ENCODE measurements around the gene HIP1.
"Not testable (repeated sequence)": the region's sequence is repeated elsewhere in the genome, so short reads cannot be mapped to it uniquely, and the experiment has no call there.

HIP1 gene

GRCh38 chr7:75738604-75738974, at the start of gene HIP1:
TSS of gene HIP1 (minus strand) at chr7:75738941. CDS start at chr7:75738920, 21 bp downstream.
- no peak for DNase-seq

- not testable (repeated sequence) for DNase-seq
Measured at GRCh38 chr7:75788154-75788847, 49.6 kb upstream of the HIP1 start.

- DNase-seq: not testable (repeated sequence)
Measured at GRCh38 chr7:75783058-75783457, 44.3 kb upstream of the HIP1 start.

- not testable (repeated sequence) for DNase-seq
Measured at GRCh38 chr7:75780647-75781273, 42.0 kb upstream of the HIP1 start.

- not testable (repeated sequence) for DNase-seq
Measured at GRCh38 chr7:75779516-75779915, 40.8 kb upstream of the HIP1 start.

GRCh38 chr7:75779035-75779434, 40.3 kb upstream of the HIP1 start:
- DNase-seq: not testable (repeated sequence)

GRCh38 chr7:75776295-75776971, 37.7 kb upstream of the HIP1 start:
- DNase-seq: peak in 2 of 3 experiments; percentile 9 to 14

GRCh38 chr7:75773958-75774357, 35.2 kb upstream of the HIP1 start:
- DNase-seq: not testable (repeated sequence)

- DNase-seq: no peak
Measured at GRCh38 chr7:75772081-75773077, 33.6 kb upstream of the HIP1 start, which contains the start of gene CCL26. TSS of gene CCL26 (minus strand) at chr7:75772211. CDS start at chr7:75772176, 35 bp downstream.

- DNase-seq: no peak
Measured at GRCh38 chr7:75771224-75771623, 32.5 kb upstream of the HIP1 start.

- DNase-seq: peak; percentile 30 to 79 (median 30)
Measured at GRCh38 chr7:75762350-75762917, 23.7 kb upstream of the HIP1 start.

- not testable (repeated sequence) for DNase-seq
Measured at GRCh38 chr7:75761801-75762200, 23.1 kb upstream of the HIP1 start.

- no peak for DNase-seq
Measured at GRCh38 chr7:75758491-75758890, 19.8 kb upstream of the HIP1 start.

- no peak for DNase-seq
Measured at GRCh38 chr7:75757860-75758259, 19.1 kb upstream of the HIP1 start.

GRCh38 chr7:75756991-75757676, 18.4 kb upstream of the HIP1 start:
- peak in 2 of 3 experiments; percentile 3 to 64 for DNase-seq

GRCh38 chr7:75756206-75756990, 17.7 kb upstream of the HIP1 start:
- peak in 1 of 3 experiments; percentile 15 for DNase-seq

GRCh38 chr7:75743455-75743859, 4.7 kb upstream of the HIP1 start:
- peak in 1 of 3 experiments; percentile 11 for DNase-seq

- peak in 2 of 3 experiments; percentile 11 to 44 for DNase-seq
Measured at GRCh38 chr7:75740846-75741497, 2.2 kb upstream of the HIP1 start.

- no peak for DNase-seq
Measured at GRCh38 chr7:75739796-75740672, 1.3 kb upstream of the HIP1 start.

Data from NCI-H1417 (cell line).